Right lobe of liver (tissue), 6 donors: ENCODE measurements around the gene ARHGAP11A. TPM values are rescaled to one million over a fixed set of nuclear protein-coding genes. Genes with fewer than 3 reads are reported as not detected.

Experiments
- ATAC-seq, 4 donors: fragments of 200-7000 bp; cut with Tn5 transposase; one replicate each; pipeline ENCODE4 v1.9.1; 2020; ENCODE audit warnings: mild to moderate bottlenecking in 4 of 4, moderate library complexity in 4 of 4
- DNase-seq, 3 donors: peaks; one replicate each; pipeline ENCODE4 v3.0.0-alpha.2; 2020
- H3K27ac ChIP-seq, 3 donors: fragments of 200-600 bp; one replicate each; pipeline ENCODE4 v1.8.0; 2022
- H3K27me3 ChIP-seq, 2 donors: fragments of 200-600 bp; one replicate each; pipeline ENCODE4 v1.8.0; 2022
- H3K36me3 ChIP-seq, 4 donors: fragments of 200-600 bp; sonication (generic) in 1 of 4; one replicate each; pipeline versions ENCODE4 v1.5.1 to v1.8.0; 2017 to 2022; ENCODE audit warnings: control low read depth in 1 of 4
- H3K4me1 ChIP-seq, 4 donors: fragments of 200-600 bp; sonication (generic) in 1 of 4; one replicate each; pipeline versions ENCODE4 v1.5.1 to v1.8.0; 2017 to 2022; ENCODE audit warnings: control low read depth in 1 of 4
- H3K4me3 ChIP-seq, 3 donors: fragments of 200-600 bp; one replicate each; pipeline ENCODE4 v1.8.0; 2022
- H3K9me3 ChIP-seq, 4 donors: fragments of 200-600 bp; sonication (generic) in 1 of 4; one replicate each; pipeline versions ENCODE4 v1.5.1 to v1.8.0; 2017 to 2022; ENCODE audit warnings: control low read depth in 1 of 4
- POLR2A ChIP-seq: fragments of 450-650 bp; IDR thresholded peaks from one replicate; pipeline ENCODE4 v1.6.1; 2017; ENCODE audit warnings: antibody characterized with exemption, mild to moderate bottlenecking
- WGBS: methylation state at CpG from one replicate; pipeline ENCODE4 v1.1.6; 2018; ENCODE audit warnings: low coverage, low lambda C conversion rate; ENCODE audit not compliant: insufficient coverage; ENCODE audit errors: missing lambda C conversion rate; 5-methylcytosine and 5-hydroxymethylcytosine counted together
- intact Hi-C, 2 donors: fragments of 100-400 bp; cut with DNase I; formaldehyde crosslinking; loops; one replicate each; pipeline versions ENCODE4 v1.11.2 to v1.14.1; 2022
- total RNA-seq, 6 experiments: library from RNA; depleted of rRNA in 2 of 6; stranded (reverse); fragments of >200 nt in 2 of 6; fragmentation: NEBNext Ultra II Directional in 3 of 6; extraction: Animal tissue kit (Norgen Biotek cat#: 25700) in 3 of 6; gene quantifications; one replicate each; pipeline versions ENCODE4 v1.1.0 to v1.2.4, GENCODE V29; 2016 to 2023
- TF ChIP-seq, protein P1 (sequence below), 4 donors: fragments of 200-600 bp in 3 of 4; fragments of 450-650 bp in 1 of 4; IDR thresholded peaks; one replicate each; pipeline versions ENCODE4 v1.5.1 to v1.8.0; 2016 to 2022; ENCODE audit warnings: antibody characterized with exemption in 4 of 4, mild to moderate bottlenecking in 2 of 4
- donor health status: DM: no; HTN: yes; CAD: no.
- donor health status: DM: no; HTN: no; CAD: no.
- donor health status: DM: no; HTN: no; CAD: no.
- donor health status: DM: no; HTN: yes; CAD: no.
- donor health status: DM: no; HTN: yes; CAD: no.

The ARHGAP11A gene
- total RNA-seq, 6 experiments from 2014 or later = 0.51 to 3.3 (median 1.6) TPM

DNA sequence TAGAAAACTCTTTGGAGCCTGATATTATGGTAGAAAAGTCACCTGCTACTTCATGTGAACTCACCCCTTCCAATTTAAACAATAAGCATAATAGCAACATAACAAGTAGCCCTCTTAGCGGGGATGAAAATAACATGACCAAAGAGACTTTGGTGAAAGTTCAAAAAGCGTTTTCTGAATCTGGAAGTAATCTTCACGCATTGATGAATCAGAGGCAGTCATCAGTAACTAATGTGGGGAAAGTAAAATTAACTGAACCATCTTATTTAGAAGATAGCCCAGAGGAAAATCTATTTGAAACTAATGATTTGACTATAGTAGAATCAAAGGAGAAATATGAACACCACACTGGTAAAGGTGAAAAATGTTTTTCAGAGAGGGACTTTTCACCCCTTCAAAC, 21.1 kb downstream of the ARHGAP11A start:
- Histone ChIP-seq H3K4me1 (no peaks in the 10 kb centered on the region), H3K36me3 (no peaks in the 10 kb centered on the region), H3K4me3 (no peak overlapping the region), H3K27me3 (no peaks in the 10 kb centered on the region), H3K27ac (no peak overlapping the region), H3K9me3 (no peaks in the 10 kb centered on the region)
- intact Hi-C loops = no loop called here
- DNase-seq (no peak), ATAC-seq (no peak)
- WGBS = 97% methylated on average over 3 of the region's 3 CpGs
- no peak for TF ChIP-seq POLR2A
- TF ChIP-seq, protein P1, sequence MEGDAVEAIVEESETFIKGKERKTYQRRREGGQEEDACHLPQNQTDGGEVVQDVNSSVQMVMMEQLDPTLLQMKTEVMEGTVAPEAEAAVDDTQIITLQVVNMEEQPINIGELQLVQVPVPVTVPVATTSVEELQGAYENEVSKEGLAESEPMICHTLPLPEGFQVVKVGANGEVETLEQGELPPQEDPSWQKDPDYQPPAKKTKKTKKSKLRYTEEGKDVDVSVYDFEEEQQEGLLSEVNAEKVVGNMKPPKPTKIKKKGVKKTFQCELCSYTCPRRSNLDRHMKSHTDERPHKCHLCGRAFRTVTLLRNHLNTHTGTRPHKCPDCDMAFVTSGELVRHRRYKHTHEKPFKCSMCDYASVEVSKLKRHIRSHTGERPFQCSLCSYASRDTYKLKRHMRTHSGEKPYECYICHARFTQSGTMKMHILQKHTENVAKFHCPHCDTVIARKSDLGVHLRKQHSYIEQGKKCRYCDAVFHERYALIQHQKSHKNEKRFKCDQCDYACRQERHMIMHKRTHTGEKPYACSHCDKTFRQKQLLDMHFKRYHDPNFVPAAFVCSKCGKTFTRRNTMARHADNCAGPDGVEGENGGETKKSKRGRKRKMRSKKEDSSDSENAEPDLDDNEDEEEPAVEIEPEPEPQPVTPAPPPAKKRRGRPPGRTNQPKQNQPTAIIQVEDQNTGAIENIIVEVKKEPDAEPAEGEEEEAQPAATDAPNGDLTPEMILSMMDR (IDR thresholded peaks at IDR 0.05) = no peak

DNA sequence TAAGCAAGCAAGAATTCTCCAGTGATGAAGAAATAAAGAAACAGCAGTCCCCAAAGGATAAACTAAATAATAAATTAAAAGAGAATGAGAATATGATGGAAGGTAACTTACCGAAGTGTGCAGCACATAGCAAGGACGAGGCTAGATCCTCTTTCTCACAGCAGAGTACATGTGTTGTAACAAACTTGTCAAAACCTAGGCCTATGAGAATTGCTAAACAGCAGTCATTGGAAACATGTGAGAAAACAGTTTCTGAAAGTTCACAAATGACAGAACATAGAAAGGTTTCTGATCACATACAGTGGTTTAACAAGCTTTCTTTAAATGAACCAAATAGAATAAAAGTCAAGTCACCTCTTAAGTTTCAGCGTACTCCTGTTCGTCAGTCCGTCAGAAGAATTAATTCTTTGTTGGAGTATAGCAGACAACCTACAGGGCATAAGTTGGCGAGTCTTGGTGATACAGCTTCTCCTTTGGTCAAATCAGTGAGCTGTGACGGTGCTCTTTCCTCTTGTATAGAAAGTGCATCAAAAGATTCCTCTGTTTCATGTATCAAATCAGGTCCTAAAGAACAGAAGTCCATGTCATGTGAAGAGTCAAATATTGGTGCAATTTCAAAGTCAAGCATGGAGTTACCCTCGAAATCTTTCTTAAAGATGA, 21.7 kb downstream of the ARHGAP11A start:
- H3K27me3 ChIP-seq = no peaks in the 10 kb centered on the region
- no peaks in the 10 kb centered on the region for H3K9me3 ChIP-seq
- no peak overlapping the region for H3K27ac ChIP-seq
- H3K4me1 ChIP-seq = no peaks in the 10 kb centered on the region
- no peak for ATAC-seq
- no peak for DNase-seq
- intact Hi-C loops = no loop called here
- no peaks in the 10 kb centered on the region for H3K36me3 ChIP-seq
- no peak for TF ChIP-seq POLR2A
- TF ChIP-seq, protein P1 (IDR thresholded peaks at IDR 0.05) = no peak
- WGBS = 93% methylated on average over 8 of the region's 8 CpGs
- H3K4me3 ChIP-seq = no peak overlapping the region

DNA sequence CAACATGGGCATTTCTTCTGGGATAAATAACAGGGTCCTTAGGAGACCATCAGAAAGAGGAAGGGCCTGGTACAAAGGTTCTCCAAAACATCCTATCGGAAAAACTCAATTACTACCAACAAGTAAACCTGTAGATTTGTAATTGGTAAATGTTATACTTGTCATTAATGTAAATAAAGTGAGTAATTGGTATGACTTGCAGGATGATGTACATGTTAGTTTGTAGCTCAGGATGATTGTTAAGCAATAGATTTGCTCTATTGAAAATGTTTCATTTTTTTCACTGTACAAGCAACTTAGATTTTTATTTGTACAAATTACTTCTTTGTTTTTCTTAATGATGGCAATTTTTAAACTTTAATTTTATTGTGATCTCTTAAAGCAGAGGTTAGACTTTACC, 22.4 kb downstream of the ARHGAP11A start:
- no peak for DNase-seq
- Histone ChIP-seq H3K4me1 (no peaks in the 10 kb centered on the region), H3K9me3 (no peaks in the 10 kb centered on the region), H3K27me3 (no peaks in the 10 kb centered on the region), H3K27ac (no peak overlapping the region), H3K36me3 (no peaks in the 10 kb centered on the region), H3K4me3 (no peak overlapping the region)
- no peak for ATAC-seq
- TF ChIP-seq, protein P1 (IDR thresholded peaks at IDR 0.05) = no peak
- no peak for TF ChIP-seq POLR2A
- WGBS = 92% methylated on average over 1 of the region's 1 CpG
- intact Hi-C loops = no loop called here

DNA sequence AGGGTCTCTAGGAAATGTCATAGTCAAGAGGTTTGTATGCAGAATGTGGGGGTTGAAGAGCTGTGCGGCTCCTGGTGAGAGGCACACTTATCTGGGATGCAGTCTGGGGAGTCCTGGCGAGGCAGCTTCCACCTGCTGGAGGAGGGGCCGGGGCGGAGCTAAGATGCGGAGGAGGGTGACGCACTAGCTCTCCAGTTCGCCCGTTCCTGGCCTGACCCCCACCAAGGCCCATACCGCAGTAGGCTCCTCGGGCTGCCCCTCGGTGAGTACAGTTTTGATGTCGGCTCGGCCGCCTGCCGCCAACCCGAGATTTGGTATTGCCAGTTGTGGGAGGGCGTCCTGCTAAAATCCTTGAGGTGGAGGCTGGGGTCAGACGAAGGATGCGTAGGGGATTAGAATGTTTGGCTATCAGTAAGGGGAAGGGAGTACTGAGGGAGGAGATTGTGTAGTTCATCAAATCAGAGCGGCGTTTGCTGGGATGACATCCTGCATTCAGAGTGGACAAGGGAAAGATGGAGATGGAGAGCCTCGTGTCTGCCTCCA, 26.3 kb downstream of the ARHGAP11A start, which contains the start of gene SCG5:
Gene SCG5, plus strand, starts transcription at position 194 of the 543 bp plus-strand sequence. CDS start 1,883 bp downstream, outside the sequence.
- no peaks in the 10 kb centered on the region for H3K9me3 ChIP-seq
- H3K4me3 ChIP-seq = no peak within 1 kb of the TSS
- H3K36me3 ChIP-seq = no peaks in the 10 kb centered on the region
- WGBS = 19% methylated on average over 17 of the region's 22 CpGs
- no peak for TF ChIP-seq POLR2A
- TF ChIP-seq, protein P1 (IDR thresholded peaks at IDR 0.05) = no peak
- H3K27ac ChIP-seq = no peak within 1 kb of the TSS
- intact Hi-C loops = no loop called here
- no peaks in the 10 kb centered on the region for H3K27me3 ChIP-seq
- ATAC-seq (no peak), DNase-seq (no peak)
- H3K4me1 ChIP-seq = no peaks in the 10 kb centered on the region
